Activated CD8-positive, alpha-beta memory T cell treated with anti-CD3 and anti-CD28 coated beads for 36 hours (primary cell): ENCODE results near the gene TRIM61. TPM values are rescaled to one million over a fixed set of nuclear protein-coding genes. Genes with fewer than 3 reads are reported as not detected.
"Not testable (repeated sequence)": the region's sequence is repeated elsewhere in the genome, so short reads cannot be mapped to it uniquely, and the experiment has no call there.

Experiments used
- CTCF ChIA-PET: fragments of 350-600 bp; sonication (Branson Sonifier 250); formaldehyde crosslinking; loops from one replicate; lab custom pipeline; 2021; ENCODE audit warnings: antibody characterized with exemption; lab: Charles Lee
- POLR2A ChIA-PET: fragments of 350-600 bp; sonication (Branson Sonifier 250); formaldehyde crosslinking; loops from one replicate; lab custom pipeline; 2021; ENCODE audit warnings: antibody characterized with exemption; lab: Charles Lee
- total RNA-seq, 2 experiments: library from RNA; stranded (reverse); gene quantifications; one replicate each; pipeline ENCODE4 v1.2.3, GENCODE V29; 2021

TRIM61 gene
- total RNA-seq = 1 to 10 TPM; 2.4 to 2.9 TPM

DNA sequence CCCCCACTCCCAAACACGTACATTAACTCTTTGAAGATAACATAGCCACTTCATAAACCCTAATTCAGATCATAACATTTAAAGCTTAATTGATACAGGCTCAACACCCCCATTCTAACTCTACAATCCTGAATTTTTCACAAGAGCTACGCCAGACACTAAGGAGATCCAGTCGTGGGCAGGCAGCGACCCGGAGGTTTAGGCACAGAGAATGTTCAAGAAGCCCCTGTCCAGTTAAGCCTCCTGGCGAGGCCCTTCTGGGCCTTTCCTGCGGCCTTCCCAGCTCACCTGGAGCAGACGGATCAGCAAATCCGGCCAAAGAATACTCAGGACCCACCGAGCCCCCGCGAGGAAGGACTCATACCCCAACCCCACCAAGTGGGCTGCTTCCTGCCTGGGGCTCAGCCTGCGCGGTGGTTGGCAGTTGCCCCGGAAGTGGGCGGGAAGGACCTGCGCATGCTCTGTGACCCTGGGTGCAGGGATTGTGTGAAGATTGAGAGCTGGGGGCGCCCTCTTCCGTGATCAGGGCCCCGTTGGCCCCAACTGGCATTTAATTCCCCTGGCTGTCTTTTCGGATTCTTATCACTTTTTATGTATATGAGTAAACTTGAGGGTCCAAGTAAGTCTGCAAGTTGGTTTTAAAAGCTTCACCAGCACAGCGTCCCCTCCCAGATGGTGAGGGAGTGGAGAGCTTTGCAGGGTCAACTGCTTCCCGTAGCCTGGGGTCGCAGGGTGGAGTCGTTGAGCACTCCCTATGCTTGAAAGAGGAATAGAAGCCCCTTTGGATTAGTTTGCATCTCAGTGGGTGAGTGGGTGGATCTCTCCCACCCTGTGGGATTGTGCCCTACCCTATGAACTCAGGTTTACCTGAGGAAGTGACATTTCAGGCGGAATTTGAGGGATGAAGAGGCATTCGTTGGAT, at the start of gene TRIM61:
TRIM61 (minus strand) TSS at position 415 of the 922 bp plus-strand sequence. CDS start 7,655 bp downstream, outside the sequence.
- POLR2A ChIA-PET = no interaction called here

DNA sequence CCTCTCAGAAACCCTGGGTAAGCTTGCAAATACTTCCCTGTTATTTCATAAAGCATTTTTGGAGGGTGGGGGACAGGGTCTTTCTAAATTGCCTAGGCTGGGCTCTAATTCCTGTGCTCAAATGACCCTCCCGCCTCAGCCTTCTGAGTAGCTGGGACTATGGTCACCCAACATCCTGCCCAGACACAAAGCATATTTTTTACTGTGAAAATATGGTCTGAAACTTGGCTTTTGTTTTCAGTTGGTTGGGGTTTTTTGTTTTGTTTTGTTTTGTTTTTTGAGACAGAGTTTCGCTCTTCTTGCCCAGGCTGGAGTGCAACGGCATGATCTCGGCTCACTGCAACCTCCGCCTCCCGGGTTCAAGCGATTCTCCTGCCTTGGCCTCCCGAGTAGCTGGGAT, 48.3 kb upstream of the TRIM61 start:
- CTCF ChIA-PET, POLR2A ChIA-PET: not testable (repeated sequence)

More for the DNA sequence above, at the start of gene TRIM61:
- CTCF ChIA-PET = interaction anchor here (1.2 kb wide), 1 partner anchor 20 kb away, joined by 3 read pairs; no protein-coding TSS in a partner anchor

DNA sequence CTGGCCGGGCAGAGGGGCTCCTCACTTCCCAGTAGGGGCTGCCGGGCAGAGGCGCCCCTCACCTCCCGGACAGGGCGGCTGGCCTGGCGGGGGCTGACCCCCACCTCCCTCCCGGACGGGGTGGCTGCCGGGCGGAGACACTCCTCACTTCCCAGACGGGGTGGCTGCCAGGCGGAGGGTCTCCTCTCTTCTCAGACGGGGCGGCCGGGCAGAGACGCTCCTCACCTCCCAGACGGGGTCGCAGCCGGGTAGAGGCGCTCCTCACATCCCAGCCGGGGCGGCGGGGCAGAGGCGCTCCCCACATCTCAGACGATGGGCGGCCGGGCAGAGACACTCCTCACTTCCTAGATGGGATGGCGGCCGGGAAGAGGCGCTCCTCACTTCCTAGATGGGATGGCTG, 42.5 kb upstream of the TRIM61 start:
- CTCF ChIA-PET, POLR2A ChIA-PET: not testable (repeated sequence)

DNA sequence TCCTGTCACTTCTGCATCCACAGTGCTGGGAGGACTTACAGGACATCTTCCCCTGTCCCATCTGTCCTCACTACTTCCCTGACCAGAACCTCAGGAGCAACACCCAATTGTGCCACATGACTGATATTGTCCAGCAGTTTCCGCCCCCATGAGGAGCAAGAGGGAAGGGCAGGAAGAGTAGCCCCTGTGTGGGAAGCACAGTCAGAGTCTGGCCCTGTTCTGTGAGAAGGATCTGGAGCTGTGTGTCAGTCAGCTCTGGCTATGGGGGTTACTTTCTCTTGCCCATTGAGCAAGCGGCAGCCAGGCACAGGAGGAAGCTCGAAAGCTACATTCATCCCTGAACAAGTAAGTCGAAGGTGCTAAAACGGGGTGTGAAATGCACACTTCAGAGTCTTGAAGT, 39.5 kb upstream of the TRIM61 start:
- CTCF ChIA-PET = no interaction called here

DNA sequence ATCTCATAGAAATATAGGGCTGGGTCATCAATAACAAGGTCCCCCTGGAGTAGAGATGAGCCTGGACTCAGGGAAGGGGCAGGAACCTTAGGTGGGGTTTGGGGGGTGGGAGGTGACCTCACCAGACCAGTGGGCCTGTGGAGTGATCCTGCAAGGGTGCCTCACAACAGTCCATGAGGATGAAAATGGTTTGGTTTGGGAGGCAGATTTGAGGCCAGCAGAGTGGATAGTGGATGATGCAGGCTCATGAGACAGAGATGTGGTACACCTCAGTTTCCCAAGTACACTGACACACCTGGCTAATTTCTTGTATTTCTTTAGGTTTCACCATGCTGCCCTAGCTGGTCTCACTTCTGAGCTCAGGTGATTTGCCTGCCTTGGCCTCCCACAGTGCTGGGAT, 36.2 kb upstream of the TRIM61 start:
- ChIA-PET CTCF (no interaction called here), POLR2A (no interaction called here)

More for the DNA sequence above, 39.5 kb upstream of the TRIM61 start:
- POLR2A ChIA-PET = no interaction called here

DNA sequence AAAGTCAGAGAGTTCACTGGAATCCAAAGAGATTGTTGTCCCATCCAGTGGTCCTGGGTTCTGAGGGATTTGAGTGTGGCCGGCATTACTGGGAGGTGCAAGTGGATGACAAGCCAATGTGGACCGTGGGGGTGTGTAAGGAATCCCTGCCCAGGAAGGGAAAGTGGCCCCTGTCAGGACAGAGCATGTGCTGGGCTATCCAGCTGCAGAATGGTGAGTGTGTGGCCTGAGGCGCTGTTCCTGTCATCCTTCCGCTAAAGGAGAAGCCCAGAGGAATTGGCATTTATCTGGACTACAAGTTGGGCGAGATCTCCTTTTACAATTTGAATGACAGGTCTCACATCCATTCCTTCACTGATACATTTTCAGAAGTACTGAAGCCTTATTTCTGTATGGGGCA, 33.9 kb upstream of the TRIM61 start:
- CTCF ChIA-PET = no interaction called here
- POLR2A ChIA-PET = no interaction called here

DNA sequence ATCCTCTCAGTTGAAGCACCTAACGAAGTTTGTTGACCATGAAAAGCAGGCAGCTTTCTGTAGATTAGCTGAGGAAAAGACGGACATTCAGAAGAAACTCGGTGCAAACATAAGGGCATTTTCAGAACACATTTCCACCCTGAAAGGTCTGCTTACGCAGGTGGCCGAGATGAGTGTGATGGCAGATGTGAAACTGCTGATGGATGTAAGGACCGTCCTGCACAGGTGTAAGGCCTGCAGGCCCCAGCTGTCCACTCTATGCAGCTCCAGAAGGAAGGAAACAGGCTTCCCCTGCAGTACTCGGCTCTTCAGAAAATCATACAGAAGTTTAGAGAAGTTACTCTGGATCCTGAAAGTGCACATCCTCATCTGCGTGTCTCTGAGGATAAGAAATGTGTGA, 33.5 kb upstream of the TRIM61 start:
- ChIA-PET CTCF (no interaction called here), POLR2A (no interaction called here)

DNA sequence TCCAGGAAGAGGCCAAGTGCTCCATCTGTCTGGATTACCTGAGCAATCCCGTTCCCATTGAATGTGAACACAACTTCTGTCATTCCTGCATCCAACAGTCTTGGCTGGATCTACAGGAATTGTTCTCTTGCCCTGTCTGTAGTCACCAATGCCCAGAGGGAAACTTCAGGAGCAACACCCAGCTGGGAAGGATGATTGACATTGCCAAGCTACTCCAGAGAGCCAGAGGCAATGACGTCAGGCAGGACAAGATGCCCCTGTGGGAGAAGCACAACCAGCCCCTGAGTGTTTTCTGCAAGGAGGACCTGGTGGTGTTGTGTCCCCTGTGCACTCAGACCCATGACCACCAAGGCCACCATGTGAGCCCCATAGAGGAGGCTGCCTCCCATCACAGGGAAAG, 33.0 kb upstream of the TRIM61 start:
- ChIA-PET POLR2A (no interaction called here), CTCF (no interaction called here)

DNA sequence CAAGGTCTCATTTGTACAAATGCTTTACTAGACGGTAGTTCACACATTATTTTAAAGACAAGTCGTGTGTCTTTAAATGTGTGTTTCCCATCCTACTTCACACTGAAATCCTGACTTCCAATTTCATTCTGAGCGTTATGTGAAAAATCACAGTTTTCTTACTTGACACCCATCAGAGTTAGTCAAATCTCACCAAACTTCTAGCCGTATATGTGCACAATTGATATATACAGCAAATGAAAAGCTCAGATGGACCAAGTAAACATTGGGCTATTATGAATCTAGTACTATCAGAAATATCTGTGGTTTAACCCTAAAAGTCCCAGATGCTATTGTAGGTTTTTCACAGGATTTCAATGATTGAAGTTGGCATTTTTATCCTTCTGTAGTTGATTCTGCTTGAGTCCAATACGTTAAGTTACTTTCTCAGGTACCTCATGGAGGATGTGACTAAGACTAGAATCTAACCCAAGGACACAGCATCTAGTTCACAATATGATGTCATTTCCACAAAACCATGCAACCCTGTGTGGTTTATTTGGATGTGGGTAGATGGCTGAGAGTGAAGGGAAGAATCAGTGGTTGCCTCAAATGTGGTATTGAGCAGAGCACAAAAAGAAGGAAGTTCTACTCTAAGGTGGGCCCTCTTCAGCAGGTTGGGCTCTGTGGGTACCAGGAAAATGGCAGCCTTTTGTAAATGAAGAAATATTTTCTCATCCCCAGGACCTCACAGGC, 32.2 kb upstream of the TRIM61 start:
- ChIA-PET POLR2A (interaction anchor here (0.5 kb wide), 1 partner anchor 1459 kb away, joined by 3 read pairs; no protein-coding TSS in a partner anchor), CTCF (no interaction called here)

DNA sequence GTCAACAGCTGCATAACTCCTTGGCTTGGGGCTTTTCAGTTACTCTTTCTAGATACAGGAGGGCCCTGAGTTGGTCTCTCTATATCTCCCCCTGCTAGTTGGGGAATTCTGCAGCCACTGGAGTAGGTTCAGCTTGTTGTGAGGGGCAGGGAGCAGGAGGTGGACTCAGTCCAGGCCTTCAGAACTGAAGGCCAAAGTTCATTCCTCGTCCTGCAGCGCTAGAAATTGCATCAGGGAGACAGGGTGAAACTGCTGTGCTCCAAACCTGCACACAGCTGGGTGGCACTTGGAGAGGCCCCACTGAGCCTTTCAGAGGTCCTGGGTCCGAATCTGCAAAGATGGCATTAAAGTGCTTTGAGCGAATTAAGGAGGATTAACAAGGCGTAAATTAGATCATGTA, 29.4 kb upstream of the TRIM61 start:
- POLR2A ChIA-PET = no interaction called here
- CTCF ChIA-PET = no interaction called here

DNA sequence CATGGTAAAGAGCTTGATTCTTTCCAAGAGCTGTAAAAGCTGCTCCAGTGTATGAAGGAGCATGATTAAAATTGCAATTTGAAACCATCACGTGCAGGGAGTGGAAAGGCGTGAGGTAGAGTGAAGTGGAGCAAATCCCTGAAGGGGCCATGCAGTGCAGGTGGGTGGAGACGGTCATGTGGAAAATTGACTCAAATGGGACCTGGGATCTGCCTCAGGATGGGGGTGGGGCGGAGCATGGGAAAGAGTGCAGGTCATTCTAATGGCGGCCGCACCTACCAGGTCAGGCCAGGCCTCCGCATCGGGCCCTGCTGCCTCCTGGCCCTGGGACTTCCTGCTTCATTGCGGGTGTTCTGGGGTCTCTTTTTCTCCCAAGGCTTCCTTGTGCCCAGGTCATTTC, 29.0 kb upstream of the TRIM61 start:
- CTCF ChIA-PET = no interaction called here

DNA sequence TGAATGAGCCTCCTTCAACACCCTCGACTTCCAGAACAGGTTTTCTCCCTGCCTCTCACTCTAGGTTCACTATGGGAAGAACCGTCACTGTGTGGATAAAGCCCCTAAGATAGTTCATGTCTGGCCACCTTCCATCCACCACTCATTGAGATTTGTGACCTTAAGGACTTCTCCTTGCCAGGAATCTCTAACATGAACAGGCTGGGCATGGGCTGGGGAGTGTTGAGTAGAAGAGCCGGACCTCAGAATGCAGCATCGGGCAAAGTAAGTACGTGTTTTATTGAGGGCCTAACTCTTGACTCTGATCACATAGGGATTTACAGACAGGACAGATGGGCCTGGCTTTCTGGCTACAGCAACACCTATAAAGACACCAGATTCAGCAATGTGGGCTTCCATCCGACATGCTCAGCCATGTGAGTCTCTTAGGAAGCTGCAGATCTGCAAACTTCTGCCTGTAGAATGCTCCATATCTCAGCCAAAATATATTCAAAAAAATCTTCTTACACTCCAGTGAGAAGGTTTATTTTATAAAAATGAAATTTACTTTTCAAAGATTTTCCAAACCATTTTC, 28.0 kb upstream of the TRIM61 start:
- POLR2A ChIA-PET = no interaction called here
- CTCF ChIA-PET = no interaction called here

More for the DNA sequence above, 29.0 kb upstream of the TRIM61 start:
- POLR2A ChIA-PET = interaction anchor here (0.5 kb wide), 1 partner anchor 9 kb away, joined by 3 read pairs; no protein-coding TSS in a partner anchor

DNA sequence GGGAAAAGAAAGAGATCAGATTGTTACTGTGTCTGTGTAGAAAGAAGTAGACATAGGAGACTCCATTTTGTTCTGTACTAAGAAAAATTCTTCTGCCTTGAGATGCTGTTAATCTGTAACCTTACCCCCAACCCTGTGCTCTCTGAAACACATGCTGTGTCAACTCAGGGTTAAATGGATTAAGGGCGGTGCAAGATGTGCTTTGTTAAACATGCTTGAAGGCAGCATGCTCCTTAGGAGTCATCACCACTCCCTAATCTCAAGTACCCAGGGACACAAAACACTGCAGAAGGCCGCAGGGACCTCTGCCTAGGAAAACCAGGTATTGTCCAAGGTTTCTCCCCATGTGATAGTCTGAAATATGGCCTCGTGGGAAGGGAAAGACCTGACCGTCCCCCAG, 24.5 kb upstream of the TRIM61 start:
- POLR2A ChIA-PET, CTCF ChIA-PET: not testable (repeated sequence)

DNA sequence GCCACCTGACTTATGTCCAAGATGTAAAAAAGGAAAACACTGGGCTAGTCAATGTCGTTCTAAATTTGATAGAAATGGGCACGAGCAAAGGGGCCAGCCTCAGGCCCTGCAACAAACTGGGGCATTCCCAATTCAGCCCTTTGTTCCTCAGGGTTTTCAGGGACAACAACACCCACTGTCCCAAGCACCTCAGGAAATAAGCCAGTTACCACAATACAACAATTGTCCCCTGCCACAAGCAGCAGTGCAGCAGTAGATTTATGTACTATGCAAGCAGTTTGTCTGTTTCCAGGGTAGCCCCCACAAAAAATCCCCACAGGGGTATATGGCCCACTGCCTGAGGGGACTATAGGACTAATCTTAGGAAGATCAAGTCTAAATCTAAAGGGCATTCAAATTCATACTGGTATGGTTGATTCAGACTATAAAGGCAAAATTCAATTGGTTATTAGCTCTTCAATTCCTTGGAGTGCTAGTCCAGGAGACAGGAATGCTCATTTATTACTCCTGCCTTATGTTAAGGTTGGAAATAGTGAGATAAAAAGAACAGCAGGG, 21.1 kb upstream of the TRIM61 start:
- POLR2A ChIA-PET, CTCF ChIA-PET: not testable (repeated sequence)

DNA sequence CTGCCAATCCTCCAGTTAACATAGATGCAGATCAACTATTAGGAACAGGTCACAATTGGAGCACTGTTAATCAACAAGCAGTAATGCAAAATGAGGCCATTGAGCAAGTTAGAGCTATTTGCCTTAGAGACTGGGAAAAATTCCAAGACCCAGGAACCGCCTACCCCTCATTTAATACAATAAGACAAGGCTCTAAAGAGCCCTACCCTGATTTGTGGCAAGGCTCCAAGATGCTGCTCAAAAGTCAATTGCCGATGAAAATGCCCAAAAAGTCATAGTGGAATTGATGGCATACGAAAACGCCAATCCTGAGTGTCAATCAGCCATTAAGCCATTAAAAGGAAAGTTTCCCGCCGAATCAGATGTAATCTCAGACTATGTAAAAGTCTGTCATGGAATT, 20.5 kb upstream of the TRIM61 start:
- POLR2A ChIA-PET = no interaction called here
- CTCF ChIA-PET = no interaction called here

DNA sequence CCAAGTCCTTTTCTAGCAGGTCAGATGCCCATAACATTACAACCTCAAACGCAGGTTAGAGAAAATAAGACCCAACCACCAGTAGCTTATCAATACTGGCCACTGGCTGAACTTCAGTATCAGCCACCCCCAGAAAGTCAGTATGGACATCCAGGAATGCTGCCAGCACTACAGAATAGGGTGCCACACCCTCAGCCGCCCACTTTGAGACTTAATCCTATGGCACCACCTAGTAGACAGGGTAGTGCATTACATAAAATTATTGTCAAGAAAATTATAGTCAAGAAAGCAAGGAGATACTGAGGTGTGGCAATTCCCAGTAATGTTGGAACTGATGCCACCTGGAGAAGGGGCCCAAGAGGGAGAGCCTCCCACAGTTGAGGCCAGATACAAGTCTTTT, 19.9 kb upstream of the TRIM61 start:
- ChIA-PET POLR2A (no interaction called here), CTCF (no interaction called here)

DNA sequence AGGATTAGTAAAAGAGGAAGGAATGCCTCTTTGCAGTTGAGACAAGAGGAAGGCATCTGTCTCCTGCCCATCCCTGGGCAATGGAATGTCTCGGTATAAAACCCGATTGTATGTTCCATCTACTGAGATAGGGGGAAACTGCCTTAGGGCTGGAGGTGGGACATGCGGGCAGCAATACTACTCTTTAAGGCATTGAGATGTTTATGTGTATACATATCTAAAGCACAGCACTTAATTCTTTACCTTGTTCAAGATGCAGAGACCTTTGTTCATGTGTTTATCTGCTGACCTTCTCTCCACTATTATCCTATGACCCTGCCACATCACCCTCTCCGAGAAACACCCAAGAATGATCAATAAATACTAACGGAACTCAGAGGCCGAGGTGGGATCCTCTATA, 18.7 kb upstream of the TRIM61 start:
- CTCF ChIA-PET, POLR2A ChIA-PET: not testable (repeated sequence)

DNA sequence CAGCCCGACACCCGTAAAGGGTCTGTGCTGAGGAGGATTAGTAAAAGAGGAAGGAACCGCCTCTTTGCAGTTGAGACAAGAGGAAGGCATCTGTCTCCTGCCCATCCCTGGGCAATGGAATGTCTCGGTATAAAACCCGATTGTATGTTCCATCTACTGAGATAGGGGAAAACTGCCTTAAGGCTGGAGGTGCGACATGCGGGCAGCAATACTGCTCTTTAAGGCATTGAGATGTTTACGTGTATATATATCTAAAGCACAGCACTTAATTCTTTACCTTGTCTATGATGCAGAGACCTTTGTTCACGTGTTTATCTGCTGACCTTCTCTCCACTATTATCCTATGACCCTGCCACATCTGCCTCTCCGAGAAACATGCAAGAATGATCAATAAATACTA, 13.3 kb upstream of the TRIM61 start:
- CTCF ChIA-PET, POLR2A ChIA-PET: not testable (repeated sequence)

DNA sequence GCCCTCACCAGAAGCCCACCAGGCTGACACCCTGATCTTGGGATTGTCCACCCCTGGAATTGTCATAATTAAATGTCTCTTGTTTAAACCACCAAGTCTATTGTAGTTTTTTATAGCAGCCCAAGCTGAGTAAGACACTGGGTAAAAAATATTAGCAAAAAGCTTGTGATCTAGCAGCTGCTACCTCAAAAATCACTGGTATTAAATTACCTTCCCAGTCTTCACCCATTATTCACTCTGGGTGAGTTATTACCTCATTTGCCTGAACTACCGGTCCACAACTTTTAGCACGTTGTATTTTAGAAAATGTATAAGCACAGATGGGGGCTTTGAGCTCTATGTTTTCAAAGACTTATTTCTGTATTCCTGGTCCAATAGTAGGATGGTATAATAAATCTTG, 12.0 kb upstream of the TRIM61 start:
- ChIA-PET CTCF (interaction anchor here (0.5 kb wide), 1 partner anchor 9 kb away, joined by 3 read pairs; no protein-coding TSS in a partner anchor), POLR2A (no interaction called here)

DNA sequence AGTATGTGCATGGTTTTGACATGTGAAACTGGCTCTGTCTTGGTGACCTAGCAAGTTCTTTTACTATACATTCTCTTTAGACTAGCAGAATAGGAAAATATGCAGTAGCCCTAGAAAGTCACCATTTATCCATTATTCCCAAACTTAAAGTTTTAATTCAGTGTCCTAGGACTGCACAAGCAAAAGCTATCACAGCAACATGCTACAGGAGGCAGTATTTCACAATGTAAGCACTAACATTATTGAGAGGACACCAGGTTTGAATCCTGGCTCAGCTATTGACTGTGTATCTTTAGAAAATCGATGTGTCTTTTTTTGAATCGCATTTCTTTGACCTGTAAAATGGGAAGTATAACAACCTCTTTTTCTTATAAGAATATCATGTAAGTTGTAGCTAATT, 5.5 kb downstream of the TRIM61 start:
- CTCF ChIA-PET, POLR2A ChIA-PET: not testable (repeated sequence)
